HCT116 (cell line): ENCODE measurements around the gene ABTB1. TPM values are rescaled to one million over a fixed set of nuclear protein-coding genes. Genes with fewer than 3 reads are reported as not detected.

Experiments
- ATAC-seq: fragments of 200-7000 bp; cut with Tn5 transposase; 2 replicates; pipeline ENCODE4 v1.9.1; 2020; ENCODE audit warnings: mild to moderate bottlenecking, moderate library complexity
- BruUV-seq: library from RNA; stranded (reverse); fragments of 400-500 nt; replicated peaks from 2 replicates; lab custom pipeline; 2021; lab: Mats Ljungman, UMichigan
- CTCF ChIA-PET: fragments of 300-600 bp; sonication (Branson Sonifier 250); formaldehyde crosslinking; loops from one replicate; lab custom pipeline; 2021; ENCODE audit warnings: antibody characterized with exemption; lab: Charles Lee
- POLR2A ChIA-PET: fragments of 300-600, 350-600 bp; sonication (Branson Sonifier 250); formaldehyde crosslinking; loops from one replicate; lab custom pipeline; 2021; ENCODE audit warnings: antibody characterized with exemption; lab: Charles Lee
- RAD21 ChIA-PET, 2 experiments: fragments of 300-600 bp; sonication (Branson Sonifier 250); formaldehyde crosslinking; loops; one replicate each; lab custom pipeline; 2023; ENCODE audit warnings: low total read pairs in 2 of 2; ENCODE audit not compliant: uncharacterized antibody in 2 of 2, unreplicated experiment in 2 of 2, low non-redundant PET in 1 of 2; lab: Charles Lee
- DNase-seq: peaks from one replicate; pipeline ENCODE4 v3.0.0-alpha.2; 2010; ENCODE audit warnings: low read depth, low spot score
- H2AFZ ChIP-seq: fragments of 200-600 bp; shearing (Covaris generic), sonication (generic); 2 replicates; pipeline ENCODE4 v1.6.1; 2017; ENCODE audit warnings: low read depth, mixed run types, mixed read lengths, antibody characterized with exemption, low read length; ENCODE audit not compliant: poor library complexity, severe bottlenecking
- H3K27ac ChIP-seq: 2 replicates; pipeline ENCODE4 v1.5.1; 2012; ENCODE audit warnings: low read depth, low read length
- H3K27me3 ChIP-seq: fragments of 200-600 bp; sonication (generic); 2 replicates; pipeline ENCODE4 v1.6.1; 2016; ENCODE audit warnings: mixed run types, low read length, mixed read lengths; ENCODE audit not compliant: insufficient read depth
- H3K36me3 ChIP-seq, 2 experiments: fragments of 200-500 bp in 1 of 2; fragments of 200-600 bp in 1 of 2; sonication (Bioruptor generic) in 1 of 2; sonication (generic) in 1 of 2; 2 replicates each; pipeline versions ENCODE4 v1.5.1 to v1.6.1; 2014 to 2016; ENCODE audit warnings: low read length in 2 of 2, inconsistent platforms in 1 of 2, mixed read lengths in 1 of 2, mixed run types in 1 of 2; ENCODE audit not compliant: insufficient read depth in 2 of 2, control insufficient read depth in 1 of 2
- H3K4me1 ChIP-seq, 2 experiments: fragments of 200-600 bp in 1 of 2; sonication (generic) in 1 of 2; 2 replicates each; pipeline versions ENCODE4 v1.5.1 to v1.6.1; 2012 to 2017; ENCODE audit warnings: low read length in 2 of 2, inconsistent platforms in 1 of 2, mild to moderate bottlenecking in 1 of 2, mixed read lengths in 1 of 2, mixed run types in 1 of 2, moderate library complexity in 1 of 2; ENCODE audit not compliant: insufficient read depth in 2 of 2, control insufficient read depth in 1 of 2
- H3K4me2 ChIP-seq: fragments of 200-600 bp; sonication (generic); 2 replicates; pipeline ENCODE4 v1.6.1; 2017; ENCODE audit warnings: mixed run types, low read length, mixed read lengths
- H3K4me3 ChIP-seq, 2 experiments: fragments of 200-600 bp in 1 of 2; sonication (generic) in 1 of 2; replicated peaks in 1 of 2; 2 replicates each; pipeline ENCODE4 v1.5.1; 2011 to 2016; ENCODE audit warnings: low read length in 2 of 2, control low read depth in 1 of 2, low read depth in 1 of 2, mild to moderate bottlenecking in 1 of 2, mixed read lengths in 1 of 2, mixed run types in 1 of 2
- H3K79me2 ChIP-seq: fragments of 200-600 bp; sonication (generic); 2 replicates; pipeline ENCODE4 v1.6.1; 2017; ENCODE audit warnings: mild to moderate bottlenecking, mixed run types, low read length, moderate library complexity, mixed read lengths; ENCODE audit not compliant: insufficient read depth
- H3K9ac ChIP-seq: fragments of 200-600 bp; sonication (generic); 2 replicates; pipeline ENCODE4 v1.6.1; 2016; ENCODE audit warnings: low read length, mixed read lengths
- H3K9me2 ChIP-seq: fragments of 200-600 bp; sonication (generic), shearing (Covaris generic); 2 replicates; pipeline ENCODE4 v1.6.1; 2017; ENCODE audit warnings: mixed run types, mild to moderate bottlenecking, moderate library complexity; ENCODE audit not compliant: insufficient read depth
- H3K9me3 ChIP-seq, 2 experiments: fragments of 200-500 bp in 1 of 2; fragments of 200-600 bp in 1 of 2; sonication (Bioruptor generic) in 1 of 2; sonication (generic) in 1 of 2; 2 replicates each; pipeline ENCODE4 v1.6.1; 2014 to 2017; ENCODE audit warnings: low read length in 2 of 2, mixed read lengths in 2 of 2, inconsistent platforms in 1 of 2, low read depth in 1 of 2, mild to moderate bottlenecking in 1 of 2, mixed run types in 1 of 2, moderate library complexity in 1 of 2; ENCODE audit not compliant: control insufficient read depth in 1 of 2, insufficient read depth in 1 of 2
- H4K20me1 ChIP-seq: fragments of 200-600 bp; sonication (generic), shearing (Covaris generic); 2 replicates; pipeline ENCODE4 v1.6.1; 2017; ENCODE audit warnings: mixed run types, mild to moderate bottlenecking, moderate library complexity; ENCODE audit not compliant: insufficient read depth
- CBX3 ChIP-seq: IDR thresholded peaks from 2 replicates; pipeline ENCODE4 v1.6.1; 2012; ENCODE audit warnings: low read depth
- EZH2 ChIP-seq: fragments of 200-600 bp; sonication (generic); IDR thresholded peaks from 2 replicates; pipeline ENCODE4 v1.6.1; 2017; ENCODE audit warnings: antibody characterized with exemption, mixed run types
- POLR2AphosphoS5 ChIP-seq: IDR thresholded peaks from 2 replicates; pipeline ENCODE4 v1.6.1; 2011; ENCODE audit warnings: mild to moderate bottlenecking, low read depth, low read length, moderate library complexity
- RAD21 ChIP-seq: IDR thresholded peaks from 2 replicates; pipeline ENCODE4 v1.6.1; 2012; ENCODE audit warnings: low read depth, mild to moderate bottlenecking
- SP1 ChIP-seq: IDR thresholded peaks from 2 replicates; pipeline ENCODE4 v1.6.1; 2012; ENCODE audit warnings: low read depth
- TCF7L2 ChIP-seq: IDR thresholded peaks from 2 replicates; pipeline ENCODE4 v1.7.0; 2011; ENCODE audit warnings: borderline replicate concordance, inconsistent platforms; ENCODE audit not compliant: insufficient read depth, insufficient read length; ENCODE audit errors: extremely low read depth
- YY1 ChIP-seq: IDR thresholded peaks from 2 replicates; pipeline ENCODE4 v1.6.1; 2011; ENCODE audit warnings: low read length, low read depth, moderate library complexity, mild to moderate bottlenecking; ENCODE audit not compliant: insufficient replicate concordance; ENCODE audit errors: extremely low read depth
- intact Hi-C: fragments of 100-400 bp; cut with micrococcal nuclease; formaldehyde crosslinking; loops from 2 replicates; pipeline ENCODE4 v1.10.0; 2022
- total RNA-seq: library from RNA; stranded (reverse); gene quantifications from one replicate; pipeline ENCODE4 v1.2.1, GENCODE V29; 2021; ENCODE audit not compliant: unreplicated experiment
- TF ChIP-seq, protein P1 (sequence below), 3 experiments: fragments of 200-600 bp in 1 of 3; sonication (generic) in 1 of 3; IDR thresholded peaks in 2 of 3; conservative IDR thresholded peaks in 1 of 3; 2 replicates each; pipeline ENCODE4 v1.5.1; 2012 to 2017; ENCODE audit warnings: low read depth in 2 of 3, low read length in 2 of 3, antibody characterized with exemption in 1 of 3, borderline replicate concordance in 1 of 3, control low read depth in 1 of 3, mild to moderate bottlenecking in 1 of 3, mixed read lengths in 1 of 3, mixed run types in 1 of 3, moderate library complexity in 1 of 3; ENCODE audit not compliant: insufficient read depth in 1 of 3
- TF ChIP-seq, protein P2 (sequence below): IDR thresholded peaks from 2 replicates; pipeline ENCODE4 v1.6.1; 2012
- TF ChIP-seq, protein P3 (sequence below): IDR thresholded peaks from 2 replicates; pipeline ENCODE4 v1.6.1; 2011; ENCODE audit warnings: mild to moderate bottlenecking, low read length, moderate library complexity; ENCODE audit not compliant: insufficient replicate concordance; ENCODE audit errors: extremely low read depth

Gene ABTB1
- total RNA-seq, 1 experiment from 2014 or later: 19.4 TPM

DNA sequence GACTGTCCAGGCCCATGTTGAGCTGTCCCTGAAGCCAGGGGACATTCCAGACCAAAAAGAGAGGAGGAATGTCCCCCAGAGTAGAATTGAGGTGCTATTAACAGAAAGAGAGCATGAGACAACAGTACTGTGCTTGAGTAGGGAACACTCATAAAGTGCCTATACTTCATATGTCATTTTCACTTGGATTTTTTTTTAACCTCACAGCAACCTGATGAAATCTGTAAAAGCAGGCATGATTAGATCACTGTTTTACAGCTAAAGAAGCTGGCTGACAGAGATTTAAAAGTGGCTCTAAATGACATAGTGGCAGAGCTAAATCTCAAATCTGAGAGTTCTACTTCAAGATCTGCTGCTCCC lies 24.9 kb upstream of the ABTB1 start:
- H3K4me2 ChIP-seq: no peak overlapping the region
- no peaks in the 10 kb centered on the region for H3K79me2 ChIP-seq
- no peaks in the 10 kb centered on the region for H3K9me3 ChIP-seq
- intact Hi-C loops: no loop called here
- no peak overlapping the region for H3K9ac ChIP-seq
- H4K20me1 ChIP-seq: no peaks in the 10 kb centered on the region
- ATAC-seq: no peak
- no peak overlapping the region for H3K4me3 ChIP-seq
- no peak overlapping the region for H3K27ac ChIP-seq
- TF ChIP-seq, protein P1, sequence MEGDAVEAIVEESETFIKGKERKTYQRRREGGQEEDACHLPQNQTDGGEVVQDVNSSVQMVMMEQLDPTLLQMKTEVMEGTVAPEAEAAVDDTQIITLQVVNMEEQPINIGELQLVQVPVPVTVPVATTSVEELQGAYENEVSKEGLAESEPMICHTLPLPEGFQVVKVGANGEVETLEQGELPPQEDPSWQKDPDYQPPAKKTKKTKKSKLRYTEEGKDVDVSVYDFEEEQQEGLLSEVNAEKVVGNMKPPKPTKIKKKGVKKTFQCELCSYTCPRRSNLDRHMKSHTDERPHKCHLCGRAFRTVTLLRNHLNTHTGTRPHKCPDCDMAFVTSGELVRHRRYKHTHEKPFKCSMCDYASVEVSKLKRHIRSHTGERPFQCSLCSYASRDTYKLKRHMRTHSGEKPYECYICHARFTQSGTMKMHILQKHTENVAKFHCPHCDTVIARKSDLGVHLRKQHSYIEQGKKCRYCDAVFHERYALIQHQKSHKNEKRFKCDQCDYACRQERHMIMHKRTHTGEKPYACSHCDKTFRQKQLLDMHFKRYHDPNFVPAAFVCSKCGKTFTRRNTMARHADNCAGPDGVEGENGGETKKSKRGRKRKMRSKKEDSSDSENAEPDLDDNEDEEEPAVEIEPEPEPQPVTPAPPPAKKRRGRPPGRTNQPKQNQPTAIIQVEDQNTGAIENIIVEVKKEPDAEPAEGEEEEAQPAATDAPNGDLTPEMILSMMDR (IDR thresholded peaks at IDR 0.05 in 2 of 3, conservative IDR thresholded peaks at IDR 0.05 in 1 of 3; ENCODE audit: borderline replicate concordance in 1 of 3, insufficient read depth in 1 of 3, low read depth in 2 of 3, low read length in 2 of 3): no peak
- TF ChIP-seq POLR2AphosphoS5 (no peak), EZH2 (no peak), RAD21 (no peak), SP1 (no peak), YY1 (no peak), TCF7L2 (no peak), CBX3 (no peak)
- TF ChIP-seq, protein P2, sequence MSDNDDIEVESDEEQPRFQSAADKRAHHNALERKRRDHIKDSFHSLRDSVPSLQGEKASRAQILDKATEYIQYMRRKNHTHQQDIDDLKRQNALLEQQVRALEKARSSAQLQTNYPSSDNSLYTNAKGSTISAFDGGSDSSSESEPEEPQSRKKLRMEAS: no peak
- TF ChIP-seq, protein P3, sequence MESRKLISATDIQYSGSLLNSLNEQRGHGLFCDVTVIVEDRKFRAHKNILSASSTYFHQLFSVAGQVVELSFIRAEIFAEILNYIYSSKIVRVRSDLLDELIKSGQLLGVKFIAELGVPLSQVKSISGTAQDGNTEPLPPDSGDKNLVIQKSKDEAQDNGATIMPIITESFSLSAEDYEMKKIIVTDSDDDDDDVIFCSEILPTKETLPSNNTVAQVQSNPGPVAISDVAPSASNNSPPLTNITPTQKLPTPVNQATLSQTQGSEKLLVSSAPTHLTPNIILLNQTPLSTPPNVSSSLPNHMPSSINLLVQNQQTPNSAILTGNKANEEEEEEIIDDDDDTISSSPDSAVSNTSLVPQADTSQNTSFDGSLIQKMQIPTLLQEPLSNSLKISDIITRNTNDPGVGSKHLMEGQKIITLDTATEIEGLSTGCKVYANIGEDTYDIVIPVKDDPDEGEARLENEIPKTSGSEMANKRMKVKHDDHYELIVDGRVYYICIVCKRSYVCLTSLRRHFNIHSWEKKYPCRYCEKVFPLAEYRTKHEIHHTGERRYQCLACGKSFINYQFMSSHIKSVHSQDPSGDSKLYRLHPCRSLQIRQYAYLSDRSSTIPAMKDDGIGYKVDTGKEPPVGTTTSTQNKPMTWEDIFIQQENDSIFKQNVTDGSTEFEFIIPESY: no peak
- ChIA-PET CTCF (interaction anchor here (1.2 kb wide), 1 partner anchor 312 kb away, joined by 3 read pairs; no protein-coding TSS in a partner anchor), RAD21 (no interaction called here), POLR2A (no interaction called here)
- no peak for DNase-seq
- H3K9me2 ChIP-seq: no peaks in the 10 kb centered on the region
- H3K4me1 ChIP-seq: no peaks in the 10 kb centered on the region
- H3K36me3 ChIP-seq: no peaks in the 10 kb centered on the region
- no TSS peak for BruUV-seq
- no peak overlapping the region for H2AFZ ChIP-seq
- no peaks in the 10 kb centered on the region for H3K27me3 ChIP-seq
